GM19240 (cell line): ENCODE measurements around the gene GRIA4.

Experiments
- DNase-seq: peaks from one replicate; pipeline ENCODE4 v3.0.0; 2011; ENCODE audit warnings: low spot score; ENCODE audit not compliant: insufficient read length

The GRIA4 gene

DNA sequence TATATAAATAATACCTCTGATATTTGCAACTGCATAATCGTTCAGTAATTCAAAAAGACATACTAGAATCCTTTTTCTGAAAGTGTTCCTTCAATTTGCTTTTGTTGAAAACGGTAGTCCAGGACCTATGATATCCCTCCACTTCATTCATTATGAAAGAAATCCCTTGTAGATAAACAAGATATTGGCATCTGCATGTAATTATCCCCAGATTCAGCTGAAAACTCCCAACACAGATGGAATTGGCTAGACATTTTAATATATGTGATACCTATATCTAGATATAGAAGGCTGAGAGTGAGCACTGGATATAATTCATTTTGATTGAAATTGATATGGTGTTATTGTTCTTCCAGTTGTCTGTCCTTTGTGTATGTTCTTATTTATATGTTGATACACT, 302.8 kb downstream of the GRIA4 start:
- DNase-seq, result no peak

DNA sequence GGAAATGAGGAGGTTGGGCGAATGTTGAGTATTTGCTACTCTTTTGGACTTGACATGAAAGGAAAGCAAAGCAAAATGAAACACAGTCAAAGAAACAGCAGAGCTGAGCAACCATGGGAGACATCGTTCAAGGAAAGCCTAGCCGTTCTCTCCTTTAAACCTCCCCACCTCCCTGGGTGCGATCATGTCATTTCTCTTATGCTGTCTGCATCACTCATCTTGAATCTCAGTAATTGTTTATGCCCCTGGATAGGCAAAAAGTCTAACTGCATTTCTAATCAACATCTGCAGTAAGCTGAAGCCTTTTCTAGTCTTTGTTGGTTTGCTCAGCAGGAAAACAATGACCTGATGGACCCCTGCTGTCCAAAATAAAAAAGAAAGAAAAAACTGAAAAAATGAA, 305.1 kb downstream of the GRIA4 start:
- DNase-seq, result no peak

DNA sequence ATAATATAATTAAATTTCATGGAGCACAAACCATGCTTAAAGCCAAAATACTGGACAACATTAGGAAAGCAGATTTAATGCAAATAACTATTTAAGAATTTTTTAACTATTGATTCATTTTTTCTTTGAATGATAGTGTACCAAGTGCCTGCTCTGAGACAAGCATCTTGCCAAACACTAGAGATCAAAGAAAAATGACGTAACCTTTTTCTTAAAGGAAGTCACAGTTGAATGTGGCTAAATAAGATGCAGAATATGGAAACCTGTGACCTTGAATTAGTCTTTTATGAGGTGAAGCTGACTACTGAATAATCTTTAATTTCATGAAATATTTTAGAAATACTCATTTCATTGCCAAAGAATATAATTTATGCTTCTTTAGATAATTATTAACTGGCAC, 308.2 kb downstream of the GRIA4 start:
- no peak for DNase-seq

DNA sequence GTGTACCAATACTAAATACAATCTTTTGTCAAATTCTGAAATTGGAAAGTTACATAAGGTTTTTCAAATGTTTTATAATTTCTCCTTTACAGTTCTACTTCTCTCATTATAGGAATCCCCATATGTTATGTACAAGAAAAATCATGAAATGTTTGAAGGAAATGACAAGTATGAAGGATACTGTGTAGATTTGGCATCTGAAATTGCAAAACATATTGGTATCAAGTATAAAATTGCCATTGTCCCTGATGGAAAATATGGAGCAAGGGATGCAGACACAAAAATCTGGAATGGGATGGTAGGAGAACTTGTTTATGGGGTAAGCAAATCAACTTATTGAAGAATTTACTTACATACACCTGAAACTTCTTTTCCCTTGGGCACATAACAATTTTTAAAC, 308.7 kb downstream of the GRIA4 start:
- no peak for DNase-seq

DNA sequence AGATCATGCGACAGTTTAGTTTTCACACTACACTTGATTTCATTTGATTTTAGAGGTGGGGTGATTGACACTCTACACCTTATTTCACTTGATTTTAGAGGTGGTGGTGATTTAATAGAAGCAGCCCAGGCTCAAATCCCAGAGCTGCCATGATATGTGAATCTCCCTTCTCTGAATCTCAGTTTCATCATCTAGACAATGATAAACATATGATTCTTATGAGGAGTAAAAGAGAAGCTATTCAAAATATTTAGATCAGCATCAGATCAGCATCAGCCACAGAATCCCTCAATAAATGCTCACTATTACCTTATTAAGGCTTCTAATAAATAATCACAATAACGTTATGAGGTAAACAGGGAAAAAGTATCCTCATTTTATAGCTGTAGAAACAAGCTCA, 313.4 kb downstream of the GRIA4 start:
- no peak for DNase-seq

DNA sequence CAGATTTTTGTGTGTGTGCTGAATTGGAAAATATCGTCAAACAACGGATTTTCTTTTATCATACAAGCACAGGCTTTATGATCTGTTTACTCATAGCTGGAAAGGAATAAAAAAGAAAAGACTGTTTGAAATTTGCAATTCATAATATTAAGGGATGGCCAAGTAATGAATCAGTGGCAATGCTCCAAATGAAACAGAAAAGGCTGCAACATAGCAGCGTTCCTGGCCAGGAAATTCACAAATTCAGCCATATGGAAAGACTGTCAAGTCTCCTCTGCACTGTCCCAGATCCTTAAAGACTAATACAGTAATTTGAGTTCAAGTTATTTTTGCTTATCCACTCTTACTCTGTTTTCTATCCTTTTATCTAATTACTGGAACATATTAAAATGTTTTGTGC, 313.9 kb downstream of the GRIA4 start:
- DNase-seq, result no peak

DNA sequence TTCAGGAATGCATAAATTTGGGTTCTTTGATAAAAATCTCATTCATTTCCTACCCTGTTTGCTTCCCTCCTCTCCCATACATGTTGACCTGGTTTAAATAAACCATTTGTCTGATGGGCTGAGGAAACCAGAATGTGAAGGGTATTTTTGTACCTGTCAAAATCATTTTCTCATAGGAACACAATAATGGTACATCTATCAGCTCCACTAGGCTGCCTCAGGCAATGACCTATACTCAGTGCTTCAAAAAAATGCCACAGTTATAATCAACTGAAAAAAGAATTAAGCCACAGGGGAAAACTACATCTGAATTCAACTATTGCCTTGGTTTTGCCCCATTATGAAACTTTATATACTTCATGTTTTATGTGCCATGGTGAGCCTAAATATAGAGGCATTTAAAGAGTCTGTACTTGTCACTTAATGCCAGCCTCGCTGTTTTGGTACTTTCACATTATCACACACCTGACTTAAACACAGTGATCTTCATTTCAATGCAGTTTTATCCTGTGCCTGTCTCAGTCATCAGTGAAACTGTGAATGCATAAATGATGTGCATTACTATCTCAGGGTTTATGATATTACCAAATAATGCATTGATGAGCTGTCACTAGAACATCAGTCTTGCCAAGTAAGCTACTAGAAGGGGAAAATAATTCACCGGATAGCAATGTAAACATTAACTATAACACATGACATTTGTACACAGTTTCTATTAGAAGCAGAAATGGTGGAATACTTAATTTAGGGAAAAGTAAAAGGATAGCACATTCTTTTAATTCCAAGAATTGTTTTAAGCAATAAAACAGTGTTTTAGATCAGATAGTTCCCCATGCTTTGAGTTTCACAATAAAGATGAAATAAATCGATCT, 319.4 kb downstream of the GRIA4 start:
- DNase-seq, result no peak

DNA sequence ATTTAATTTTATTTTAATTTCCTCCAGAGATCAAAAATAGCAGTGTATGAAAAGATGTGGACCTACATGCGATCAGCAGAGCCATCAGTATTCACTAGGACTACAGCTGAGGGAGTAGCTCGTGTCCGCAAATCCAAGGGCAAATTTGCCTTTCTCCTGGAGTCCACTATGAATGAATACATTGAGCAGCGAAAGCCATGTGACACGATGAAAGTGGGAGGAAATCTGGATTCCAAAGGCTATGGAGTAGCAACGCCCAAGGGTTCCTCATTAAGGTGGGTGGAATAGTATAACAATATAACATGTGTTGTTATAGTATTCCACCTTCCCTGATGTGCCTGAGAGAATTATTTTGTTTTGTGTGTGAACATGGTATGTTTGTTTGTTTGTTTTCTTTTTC, 323.8 kb downstream of the GRIA4 start:
- DNase-seq, result no peak

DNA sequence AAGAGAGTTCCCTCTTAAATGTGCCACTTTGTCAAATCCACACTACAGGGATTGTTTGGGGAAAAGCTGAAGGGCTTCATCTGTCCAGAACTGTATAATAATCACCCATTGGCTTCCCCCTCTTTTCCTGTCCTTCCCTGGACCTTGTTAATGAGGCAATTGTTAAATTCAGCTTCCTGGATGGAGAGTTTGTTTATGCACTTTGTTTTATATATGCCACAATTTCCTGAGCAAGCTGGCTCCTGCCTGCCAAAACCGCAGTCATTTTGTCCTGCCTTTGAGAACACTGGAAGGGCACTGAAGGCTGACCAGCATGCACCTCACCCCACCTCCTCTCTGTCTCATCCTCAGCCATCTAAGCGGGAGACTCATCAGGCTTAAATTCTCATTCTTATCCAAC, 325.9 kb downstream of the GRIA4 start:
- no peak for DNase-seq

DNA sequence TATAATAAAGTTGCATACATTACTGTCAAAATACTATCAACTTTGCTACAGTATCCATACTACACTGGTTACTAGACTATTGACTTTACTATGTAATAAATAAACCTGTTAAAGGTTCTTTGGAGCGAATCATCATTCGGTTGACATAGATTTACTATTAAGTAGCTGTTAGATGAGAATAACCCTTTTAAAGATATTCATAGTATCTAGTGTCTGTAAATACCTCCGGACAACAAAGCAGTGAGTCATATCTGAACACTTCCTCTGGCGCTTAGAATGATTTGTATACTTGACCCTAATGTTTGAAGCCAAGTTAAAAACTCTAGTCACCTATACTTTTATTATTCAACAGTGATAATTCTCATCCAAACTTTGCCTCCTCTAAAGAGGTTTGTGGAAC, 327.5 kb downstream of the GRIA4 start:
- DNase-seq, result no peak

DNA sequence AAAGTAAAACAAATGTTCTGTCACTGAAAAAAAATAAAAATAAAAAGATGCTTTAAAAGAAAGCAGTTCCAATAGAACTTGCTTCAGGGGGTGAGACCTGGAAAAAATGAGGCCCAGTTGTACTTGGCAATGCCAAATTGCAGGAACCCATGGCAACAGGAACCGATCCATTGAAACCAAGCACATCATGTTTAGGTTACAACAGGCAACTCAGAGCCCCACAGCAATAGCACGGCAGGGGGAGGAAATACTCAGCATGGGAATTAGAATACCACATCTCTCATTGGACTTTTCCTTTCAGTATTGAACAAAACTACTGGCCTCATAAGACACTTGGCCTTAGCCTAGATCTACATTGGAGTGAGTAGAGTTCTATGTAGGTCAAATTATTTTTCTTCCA, 327.9 kb downstream of the GRIA4 start:
- DNase-seq, result no peak

DNA sequence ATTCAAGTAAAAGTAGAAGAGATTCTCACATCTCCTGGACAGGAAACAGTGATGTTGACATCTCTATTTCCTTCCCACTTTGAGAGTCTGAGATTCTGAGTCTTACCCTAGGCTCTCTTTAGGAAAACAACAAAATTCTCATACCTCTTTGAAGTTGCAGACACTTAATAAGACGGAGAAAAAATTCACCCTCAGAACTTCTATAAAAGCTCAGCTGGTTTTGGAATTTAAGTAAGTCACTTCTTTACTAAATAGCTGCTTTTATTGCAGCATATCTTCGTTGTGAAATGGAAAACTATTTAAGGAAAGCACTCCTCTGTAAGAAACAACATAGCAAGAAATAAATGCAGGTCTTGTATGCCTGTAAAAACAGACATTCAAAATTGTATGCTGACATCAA, 333.0 kb downstream of the GRIA4 start:
- no peak for DNase-seq

DNA sequence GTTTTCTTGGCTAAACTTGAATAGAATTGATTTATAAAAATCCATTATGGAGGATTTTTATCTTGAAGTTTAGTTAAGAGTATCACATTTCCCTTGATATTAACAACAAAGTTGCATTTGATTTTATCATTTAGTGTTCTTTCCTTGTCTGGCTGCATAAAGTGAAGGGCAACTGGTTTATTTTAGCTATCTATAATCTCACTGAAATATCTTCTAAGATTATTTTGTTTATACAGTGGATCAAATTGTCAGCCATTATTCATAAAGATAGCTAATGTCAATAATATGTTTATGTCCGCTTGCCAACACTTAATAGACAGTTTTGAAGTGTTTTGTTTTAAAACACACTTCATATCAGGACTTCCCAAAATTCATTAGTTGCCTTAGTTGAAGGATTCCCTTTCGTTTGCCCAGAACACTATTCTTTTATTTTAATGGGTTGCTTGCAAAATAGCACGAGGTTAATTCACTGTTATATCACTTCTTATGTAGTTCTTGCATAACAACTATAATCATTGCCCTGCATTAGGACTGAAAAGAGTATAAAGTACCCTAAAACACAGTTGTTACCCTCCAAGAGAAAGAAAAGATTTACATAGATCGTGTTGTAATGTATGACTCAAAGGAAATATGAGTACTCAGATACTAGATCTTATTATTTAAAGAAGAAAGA, 339.2 kb downstream of the GRIA4 start:
- no peak for DNase-seq

DNA sequence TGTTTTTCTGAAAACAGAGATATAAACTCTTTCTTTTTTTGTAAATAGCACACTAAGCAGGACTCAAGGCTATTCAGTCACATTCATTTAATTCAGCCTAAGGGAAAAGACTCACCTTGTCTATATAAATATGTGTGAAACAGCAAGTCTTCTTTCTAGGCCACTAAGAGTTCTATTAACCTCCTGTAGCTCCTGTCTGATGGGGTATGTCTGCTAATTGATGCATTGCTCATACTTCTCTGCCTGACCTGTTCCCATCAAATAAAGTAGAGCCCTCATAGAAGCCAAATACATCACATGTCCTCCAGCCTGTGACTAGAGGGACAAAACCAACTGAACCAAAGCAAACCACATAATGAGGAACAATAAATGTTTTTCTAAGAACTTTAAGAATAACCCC, 344.0 kb downstream of the GRIA4 start:
- DNase-seq, result no peak

DNA sequence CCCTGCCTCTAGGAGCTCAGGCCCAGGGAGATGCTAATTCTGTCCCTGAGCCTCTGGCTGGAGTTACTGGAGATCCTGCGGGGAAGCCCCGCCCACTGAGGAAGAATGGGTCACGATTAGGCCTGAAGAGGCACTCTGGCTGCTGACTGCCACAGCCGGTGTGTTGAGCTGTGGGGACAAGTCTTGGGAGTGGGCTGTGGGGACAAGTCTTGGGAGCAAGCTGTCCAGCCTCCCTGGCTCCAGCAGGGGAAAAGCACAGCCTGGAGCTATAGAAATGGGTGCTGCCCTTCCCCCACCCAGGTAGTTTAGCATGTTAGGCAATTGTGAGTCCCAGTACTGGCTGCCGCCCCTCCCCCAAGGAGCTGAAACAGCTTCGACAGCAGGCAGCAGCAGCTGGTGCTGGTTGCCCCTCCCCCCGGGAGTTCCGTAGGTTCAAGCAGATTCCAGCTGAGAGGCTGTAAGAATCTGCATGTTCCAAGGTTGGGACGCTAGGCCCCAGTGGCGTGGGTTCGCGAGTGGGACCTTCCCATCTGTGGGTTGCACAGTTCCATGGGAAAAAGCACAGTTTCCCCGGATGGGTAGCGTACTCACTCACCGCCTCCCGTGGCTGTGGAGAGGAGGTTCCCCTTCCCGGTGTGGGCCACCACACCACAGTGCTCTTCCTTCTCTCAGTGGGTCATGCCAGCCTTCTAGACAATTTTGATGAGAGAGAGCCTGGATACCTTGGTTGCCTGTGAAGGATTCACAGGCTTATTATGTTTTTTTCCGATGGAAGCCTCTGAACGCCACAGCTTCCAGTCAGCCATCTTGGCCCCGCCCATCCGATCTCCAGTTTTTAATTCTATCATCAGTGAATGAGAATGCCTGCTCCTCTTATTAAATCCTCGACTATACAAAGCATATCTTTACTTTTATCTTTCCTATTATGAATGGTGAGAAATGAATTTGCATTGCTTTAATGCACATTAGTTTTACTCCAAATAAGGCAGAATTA, 350.7 kb downstream of the GRIA4 start:
- DNase-seq, result no peak

DNA sequence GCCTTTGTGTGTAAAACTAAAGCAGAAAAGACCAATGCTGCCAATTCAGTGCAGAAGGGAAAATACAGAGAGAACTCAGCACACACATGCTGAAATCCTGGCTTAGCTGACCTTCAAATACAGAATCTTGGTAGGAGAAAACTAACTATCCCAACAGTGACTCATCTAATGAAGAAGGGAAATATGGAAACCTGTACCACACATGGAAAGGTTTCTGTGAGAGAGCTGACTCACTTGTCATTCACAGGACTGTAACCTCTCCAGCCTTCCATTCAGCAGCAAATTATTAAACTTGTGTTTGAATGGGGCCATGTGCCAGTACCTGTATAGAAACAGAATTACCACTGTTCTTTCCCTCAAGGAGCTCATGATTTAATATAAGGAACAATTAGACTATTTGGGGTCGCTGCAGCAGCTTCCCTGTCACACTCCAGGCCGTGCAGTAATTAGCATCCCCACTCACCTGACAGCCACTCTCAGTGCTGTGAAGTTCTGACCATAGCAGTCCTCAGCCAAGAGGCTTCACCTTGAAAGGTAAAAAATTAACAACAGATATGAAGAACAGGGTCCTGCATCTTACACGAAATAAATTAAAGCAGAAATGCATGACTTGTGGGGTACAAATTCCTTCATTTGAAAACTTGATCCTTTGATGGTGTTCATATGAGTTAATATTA, 358.3 kb downstream of the GRIA4 start:
- DNase-seq, result no peak

DNA sequence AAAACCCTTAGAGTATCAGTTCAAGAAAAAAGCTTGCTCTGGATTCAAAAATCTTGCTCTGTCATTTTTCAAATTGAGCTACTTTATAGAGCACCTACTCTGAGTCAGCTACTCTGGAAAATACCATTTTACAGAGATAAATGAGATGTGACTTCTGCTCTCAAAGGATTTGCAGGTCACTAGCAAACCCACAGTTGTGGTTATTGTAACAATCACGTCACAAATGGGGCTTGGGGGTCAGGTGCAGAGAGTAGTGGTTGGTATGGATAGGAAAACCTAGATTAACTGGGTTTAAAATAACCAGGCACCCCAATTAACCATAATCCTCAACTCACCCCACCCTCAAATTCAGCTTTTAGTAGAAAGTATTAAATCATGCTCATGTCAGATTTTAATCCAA, 359.9 kb downstream of the GRIA4 start:
- no peak for DNase-seq

DNA sequence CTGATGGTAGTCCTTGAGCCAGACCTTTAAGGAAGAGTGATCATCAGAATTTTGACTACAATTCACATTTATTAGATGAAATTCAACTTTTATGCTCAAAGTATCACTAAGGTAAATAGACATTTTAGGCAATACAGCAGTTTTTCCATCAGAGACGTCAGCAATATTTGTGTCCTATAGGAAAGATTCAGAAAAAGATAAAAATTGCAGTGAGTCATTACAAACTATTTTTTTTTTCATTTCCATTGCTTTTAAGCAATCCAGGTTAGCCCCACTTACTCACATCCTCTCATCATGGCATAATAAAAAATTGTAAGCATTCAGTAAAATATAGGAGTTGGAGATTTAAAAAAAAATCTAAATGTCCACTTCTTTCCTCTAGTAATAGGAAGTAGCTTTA, 365.3 kb downstream of the GRIA4 start:
- no peak for DNase-seq

DNA sequence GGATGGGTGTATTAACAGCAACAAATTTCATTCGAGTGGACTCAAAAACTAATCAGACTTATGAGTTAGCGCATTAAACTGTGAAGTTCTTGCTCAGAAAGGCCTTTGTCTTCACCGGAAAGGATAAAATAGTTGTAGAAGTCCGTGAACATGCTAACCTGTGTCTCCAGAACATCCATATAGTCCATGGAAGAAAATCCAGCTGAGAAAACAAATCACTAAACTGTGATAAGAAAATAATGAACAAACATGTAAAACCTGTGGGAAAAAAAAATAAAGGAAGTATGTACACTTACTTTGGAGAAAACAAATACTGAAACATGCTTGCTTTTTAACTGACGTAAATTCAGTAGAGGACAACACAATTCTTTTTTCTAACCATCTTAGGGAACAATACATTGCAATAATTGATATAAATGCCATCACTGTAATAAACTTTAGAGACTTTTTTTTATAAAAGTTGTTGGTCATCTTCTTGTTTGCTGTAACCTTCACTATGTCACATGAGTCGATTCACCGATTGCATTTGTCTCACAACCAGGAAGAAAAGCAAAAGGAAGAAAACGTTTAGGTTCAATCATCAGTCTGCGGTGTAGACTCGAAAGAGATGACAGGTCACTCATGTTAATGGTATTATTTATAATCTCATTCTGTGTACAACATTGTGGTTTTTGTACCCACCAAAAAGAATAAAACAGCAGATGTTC, 370.3 kb downstream of the GRIA4 start:
- DNase-seq, result no peak

DNA sequence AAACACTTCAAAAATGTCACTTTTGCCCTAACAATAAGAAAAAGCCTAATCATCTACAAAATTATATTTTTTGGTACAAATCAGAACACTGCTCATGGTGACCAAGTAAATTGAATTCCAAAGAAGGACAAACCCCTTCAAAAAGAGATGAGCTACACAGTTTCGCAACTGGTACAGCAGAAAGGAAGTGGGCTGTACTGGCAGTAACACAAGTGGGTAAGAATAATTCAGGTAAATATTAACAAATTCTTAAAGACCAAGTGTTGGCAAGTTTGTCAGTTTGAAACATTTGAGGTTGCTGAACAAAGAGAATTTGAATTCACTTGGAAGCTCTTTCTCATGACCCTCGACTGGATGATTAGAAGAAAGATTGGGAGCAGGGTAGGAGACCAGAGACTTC, 376.7 kb downstream of the GRIA4 start:
- DNase-seq, result no peak

DNA sequence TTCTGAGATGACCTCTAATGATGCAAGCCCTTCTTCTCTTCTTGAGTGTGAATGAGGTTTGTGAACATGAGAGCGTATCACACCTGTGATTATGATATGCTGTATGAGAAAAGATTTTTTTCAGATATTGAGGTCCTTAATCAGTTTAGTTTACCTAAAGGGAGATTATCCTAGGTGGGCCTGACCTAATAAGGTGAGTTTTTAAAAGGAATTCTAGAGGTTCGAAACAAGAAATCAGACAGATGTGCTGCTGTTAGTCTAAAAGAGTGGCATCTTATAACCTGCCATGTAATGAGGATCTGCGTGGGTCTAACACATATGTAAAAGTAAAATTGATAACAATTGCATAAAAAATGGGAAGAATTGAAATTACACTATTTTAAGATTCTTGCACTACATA, 378.3 kb downstream of the GRIA4 start:
- DNase-seq, result no peak
